ENCODE results near the gene ATOSB. TPM values are rescaled to one million over a fixed set of nuclear protein-coding genes. Genes with fewer than 3 reads are reported as not detected.

The ATOSB gene
- total RNA-seq, 1 experiment from 2014 or later, result 10.2 TPM

- no peak for DNase-seq (ENCODE audit: low read depth, low spot score)
- Histone ChIP-seq H3K9me3 (ENCODE audit: control insufficient read depth in 1 of 2, insufficient read depth in 1 of 2, low read depth in 1 of 2, low read length in 2 of 2) (no peaks in the 10 kb centered on the region), H2AFZ (ENCODE audit: low read depth, low read length, poor library complexity, severe bottlenecking) (no peak overlapping the region), H3K4me2 (ENCODE audit: low read length) (no peak overlapping the region), H3K27me3 (ENCODE audit: insufficient read depth, low read length) (no peaks in the 10 kb centered on the region), H3K9ac (ENCODE audit: low read length) (no peak overlapping the region), H3K27ac (ENCODE audit: low read depth, low read length) (no peak overlapping the region), H3K4me3 (replicated peaks in 1 of 2; ENCODE audit: low read depth in 1 of 2, low read length in 2 of 2) (no peak overlapping the region), H3K9me2 (ENCODE audit: insufficient read depth) (no peaks in the 10 kb centered on the region), H3K4me1 (ENCODE audit: control insufficient read depth in 1 of 2, insufficient read depth in 2 of 2, low read length in 2 of 2) (no peaks in the 10 kb centered on the region), H3K79me2 (ENCODE audit: insufficient read depth, low read length) (peaks cover 32% of the 10 kb centered on the region), H4K20me1 (ENCODE audit: insufficient read depth) (no peaks in the 10 kb centered on the region; the same call in 1 of the 2 replicates), H3K36me3 (ENCODE audit: control insufficient read depth in 1 of 2, insufficient read depth in 2 of 2, low read length in 2 of 2) (peaks cover 62 to 65% of the 10 kb centered on the region in 2 experiments)
- no peak for TF ChIP-seq TCF7L2 (IDR thresholded peaks at IDR 0.05; ENCODE audit: borderline replicate concordance, extremely low read depth, insufficient read depth, insufficient read length)
- no peak for TF ChIP-seq CEBPB (IDR thresholded peaks at IDR 0.05; ENCODE audit: low read depth)
- TF ChIP-seq POLR2AphosphoS5 (IDR thresholded peaks at IDR 0.05; ENCODE audit: low read depth, low read length), result no peak
- TF ChIP-seq CBX3 (IDR thresholded peaks at IDR 0.05; ENCODE audit: low read depth), result no peak
- TF ChIP-seq ATF3 (IDR thresholded peaks at IDR 0.05), result no peak
- no peak for TF ChIP-seq MAX (IDR thresholded peaks at IDR 0.05)
- intact Hi-C loops (cut with micrococcal nuclease), result no loop called here
- ChIA-PET CTCF (no interaction called here), POLR2A (no interaction called here), RAD21 (ENCODE audit: low non-redundant PET in 1 of 2, low total read pairs in 2 of 2, uncharacterized antibody in 2 of 2, unreplicated experiment in 2 of 2) (no interaction called here)
- no TSS peak for BruUV-seq (replicated peaks)
- ATAC-seq, result no peak
Measured at GRCh38 chr9:35057271-35057620, 58.4 kb downstream of the ATOSB start.

- Histone ChIP-seq H3K9me3 (ENCODE audit: control insufficient read depth in 1 of 2, insufficient read depth in 1 of 2, low read depth in 1 of 2, low read length in 2 of 2) (no peaks in the 10 kb centered on the region), H3K4me3 (replicated peaks in 1 of 2; ENCODE audit: low read depth in 1 of 2, low read length in 2 of 2) (no peak overlapping the region), H3K27me3 (ENCODE audit: insufficient read depth, low read length) (no peaks in the 10 kb centered on the region), H3K79me2 (ENCODE audit: insufficient read depth, low read length) (peaks cover 27% of the 10 kb centered on the region), H3K27ac (ENCODE audit: low read depth, low read length) (no peak overlapping the region), H3K36me3 (ENCODE audit: control insufficient read depth in 1 of 2, insufficient read depth in 2 of 2, low read length in 2 of 2) (peaks cover 57 to 60% of the 10 kb centered on the region in 2 experiments), H2AFZ (ENCODE audit: low read depth, low read length, poor library complexity, severe bottlenecking) (no peak overlapping the region), H3K4me1 (ENCODE audit: control insufficient read depth in 1 of 2, insufficient read depth in 2 of 2, low read length in 2 of 2) (no peaks in the 10 kb centered on the region), H3K9ac (ENCODE audit: low read length) (no peak overlapping the region), H3K9me2 (ENCODE audit: insufficient read depth) (no peaks in the 10 kb centered on the region), H4K20me1 (ENCODE audit: insufficient read depth) (no peaks in the 10 kb centered on the region; the same call in 1 of the 2 replicates), H3K4me2 (ENCODE audit: low read length) (no peak overlapping the region)
- TSS peak; percentile 5 for BruUV-seq (replicated peaks)
- ATAC-seq (0 out of 2 replicates have a peak, but pooled peaks have one; percentile 23), DNase-seq (ENCODE audit: low read depth, low spot score) (no peak)
- intact Hi-C loops (cut with micrococcal nuclease), result no loop called here
- CTCF ChIA-PET, result no interaction called here
- POLR2A ChIA-PET, result no interaction called here
- RAD21 ChIA-PET (ENCODE audit: low non-redundant PET in 1 of 2, low total read pairs in 2 of 2, uncharacterized antibody in 2 of 2, unreplicated experiment in 2 of 2), result no interaction called here
- TF ChIP-seq SRF (IDR thresholded peaks at IDR 0.05; ENCODE audit: low read depth), result no peak
- no peak for TF ChIP-seq FOSL1 (IDR thresholded peaks at IDR 0.05; ENCODE audit: low read depth)
- no peak for TF ChIP-seq CTCF (IDR thresholded peaks at IDR 0.05 in 2 of 3, conservative IDR thresholded peaks at IDR 0.05 in 1 of 3; ENCODE audit: borderline replicate concordance in 1 of 3, insufficient read depth in 1 of 3, low read depth in 2 of 3, low read length in 2 of 3)
- TF ChIP-seq SP1 (IDR thresholded peaks at IDR 0.05; ENCODE audit: low read depth), result no peak
- TF ChIP-seq JUND (IDR thresholded peaks at IDR 0.05), result no peak
- TF ChIP-seq ZFX (IDR thresholded peaks at IDR 0.05), result no peak
- no peak for TF ChIP-seq EZH2 (IDR thresholded peaks at IDR 0.05)
- TF ChIP-seq EZH2phosphoT487 (IDR thresholded peaks at IDR 0.05; ENCODE audit: borderline replicate concordance), result no peak
- no peak for TF ChIP-seq RAD21 (IDR thresholded peaks at IDR 0.05; ENCODE audit: low read depth)
- TF ChIP-seq ZBTB33 (IDR thresholded peaks at IDR 0.05; ENCODE audit: extremely low read depth, insufficient replicate concordance, low read length), result no peak
- no peak for TF ChIP-seq YY1 (IDR thresholded peaks at IDR 0.05; ENCODE audit: extremely low read depth, insufficient replicate concordance, low read depth, low read length)
- TF ChIP-seq POLR2AphosphoS5 (IDR thresholded peaks at IDR 0.05; ENCODE audit: low read depth, low read length), result no peak
- no peak for TF ChIP-seq SIN3A (IDR thresholded peaks at IDR 0.05; ENCODE audit: low read depth)
Measured at GRCh38 chr9:35056571-35057270, 58.9 kb downstream of the ATOSB start.

Measured in HCT116 (cell line).